ENCODE results near the gene KCNMA1.

GRCh38 chr10:77408259-77408658, 229.3 kb downstream of the KCNMA1 start:
- TF ChIP-seq, protein P1, sequence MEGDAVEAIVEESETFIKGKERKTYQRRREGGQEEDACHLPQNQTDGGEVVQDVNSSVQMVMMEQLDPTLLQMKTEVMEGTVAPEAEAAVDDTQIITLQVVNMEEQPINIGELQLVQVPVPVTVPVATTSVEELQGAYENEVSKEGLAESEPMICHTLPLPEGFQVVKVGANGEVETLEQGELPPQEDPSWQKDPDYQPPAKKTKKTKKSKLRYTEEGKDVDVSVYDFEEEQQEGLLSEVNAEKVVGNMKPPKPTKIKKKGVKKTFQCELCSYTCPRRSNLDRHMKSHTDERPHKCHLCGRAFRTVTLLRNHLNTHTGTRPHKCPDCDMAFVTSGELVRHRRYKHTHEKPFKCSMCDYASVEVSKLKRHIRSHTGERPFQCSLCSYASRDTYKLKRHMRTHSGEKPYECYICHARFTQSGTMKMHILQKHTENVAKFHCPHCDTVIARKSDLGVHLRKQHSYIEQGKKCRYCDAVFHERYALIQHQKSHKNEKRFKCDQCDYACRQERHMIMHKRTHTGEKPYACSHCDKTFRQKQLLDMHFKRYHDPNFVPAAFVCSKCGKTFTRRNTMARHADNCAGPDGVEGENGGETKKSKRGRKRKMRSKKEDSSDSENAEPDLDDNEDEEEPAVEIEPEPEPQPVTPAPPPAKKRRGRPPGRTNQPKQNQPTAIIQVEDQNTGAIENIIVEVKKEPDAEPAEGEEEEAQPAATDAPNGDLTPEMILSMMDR (conservative IDR thresholded peaks at IDR 0.05): no peak
- no peak for TF ChIP-seq EZH2 (IDR thresholded peaks at IDR 0.05; ENCODE audit: low read depth)

Data from PC-9 (cell line).